Measurements from ENCODE around the gene DTNB. TPM values are rescaled to one million over a fixed set of nuclear protein-coding genes. Genes with fewer than 3 reads are reported as not detected.
"Not testable (repeated sequence)": the region's sequence is repeated elsewhere in the genome, so short reads cannot be mapped to it uniquely, and the experiment has no call there.

Gene DTNB
- total and polyA plus RNA-seq, 2 experiments from 2014 or later, result 31.3 to 33.4 TPM

- no peak for TF ChIP-seq CTCF (IDR thresholded peaks at IDR 0.05; ENCODE audit: low read depth, low read length)
- Histone ChIP-seq H3K27me3 (no peaks in the 10 kb centered on the region), H3K4me1 (ENCODE audit: low read depth) (no peaks in the 10 kb centered on the region), H3K27ac (no peak overlapping the region), H3K9me3 (ENCODE audit: low read depth) (no peaks in the 10 kb centered on the region), H3K4me3 (no peak overlapping the region), H3K36me3 (no peaks in the 10 kb centered on the region)
- DNase-seq (ENCODE audit: low read depth in 1 of 2, low spot score in 1 of 2), result no peak
Observed at GRCh38 chr2:25405611-25406295, 267.6 kb downstream of the DTNB start.

- not testable (repeated sequence) for H3K27ac ChIP-seq; DNase-seq (ENCODE audit: low read depth in 1 of 2, low spot score in 1 of 2); H3K4me3 ChIP-seq; H3K4me1 ChIP-seq (ENCODE audit: low read depth); H3K9me3 ChIP-seq (ENCODE audit: low read depth); H3K36me3 ChIP-seq; H3K27me3 ChIP-seq
Observed at GRCh38 chr2:25403120-25403760, 270.1 kb downstream of the DTNB start.

- Histone ChIP-seq H3K4me3 (no peak overlapping the region), H3K27ac (no peak overlapping the region), H3K4me1 (ENCODE audit: low read depth) (no peaks in the 10 kb centered on the region), H3K27me3 (no peaks in the 10 kb centered on the region), H3K36me3 (no peaks in the 10 kb centered on the region), H3K9me3 (ENCODE audit: low read depth) (no peaks in the 10 kb centered on the region)
- DNase-seq (ENCODE audit: low read depth in 1 of 2, low spot score in 1 of 2), result no peak
- no peak for TF ChIP-seq CTCF (IDR thresholded peaks at IDR 0.05; ENCODE audit: low read depth, low read length)
Observed at GRCh38 chr2:25402477-25402876, 270.9 kb downstream of the DTNB start.

GRCh38 chr2:25401307-25402026, 271.9 kb downstream of the DTNB start:
- TF ChIP-seq CTCF (IDR thresholded peaks at IDR 0.05; ENCODE audit: low read depth, low read length), result no peak
- no peak overlapping the region for H3K27ac ChIP-seq
- DNase-seq (ENCODE audit: low read depth in 1 of 2, low spot score in 1 of 2), result no peak
- H3K9me3 ChIP-seq (ENCODE audit: low read depth), result no peaks in the 10 kb centered on the region
- H3K36me3 ChIP-seq, result no peaks in the 10 kb centered on the region
- no peak overlapping the region for H3K4me3 ChIP-seq
- no peaks in the 10 kb centered on the region for H3K4me1 ChIP-seq (ENCODE audit: low read depth)
- H3K27me3 ChIP-seq, result no peaks in the 10 kb centered on the region

GRCh38 chr2:25400576-25401216, 272.7 kb downstream of the DTNB start:
- Histone ChIP-seq H3K36me3 (no peaks in the 10 kb centered on the region), H3K27me3 (no peaks in the 10 kb centered on the region), H3K4me3 (no peak overlapping the region), H3K4me1 (ENCODE audit: low read depth) (no peaks in the 10 kb centered on the region), H3K9me3 (ENCODE audit: low read depth) (no peaks in the 10 kb centered on the region), H3K27ac (no peak overlapping the region)
- DNase-seq (ENCODE audit: low read depth in 1 of 2, low spot score in 1 of 2), result no peak
- TF ChIP-seq CTCF (IDR thresholded peaks at IDR 0.05; ENCODE audit: low read depth, low read length), result no peak
